ENCODE results near the gene LPP. TPM values are rescaled to one million over a fixed set of nuclear protein-coding genes. Genes with fewer than 3 reads are reported as not detected.

The LPP gene
- total RNA-seq, 1 donor from 2014 or later: 54.9 TPM

DNA sequence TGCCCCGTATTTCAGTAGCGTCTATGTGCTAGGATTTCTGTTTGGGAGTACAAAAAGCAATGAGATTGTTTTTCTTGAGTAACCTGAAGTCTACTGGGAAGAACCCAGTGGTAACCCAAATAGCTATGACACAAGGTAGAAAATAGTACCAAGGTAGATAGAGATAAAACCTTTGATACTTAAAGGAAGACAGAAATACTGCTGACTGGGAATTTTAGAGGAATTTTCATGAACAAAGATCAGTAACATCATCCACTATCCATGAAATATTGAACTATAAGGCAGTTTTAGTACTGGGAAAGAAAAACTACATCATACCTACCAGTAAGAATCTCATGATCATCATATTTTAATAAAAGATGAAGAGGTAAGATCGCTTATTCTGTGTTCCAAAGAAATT, 489.8 kb downstream of the LPP start:
- intact Hi-C loops (cut with micrococcal nuclease): no loop called here

DNA sequence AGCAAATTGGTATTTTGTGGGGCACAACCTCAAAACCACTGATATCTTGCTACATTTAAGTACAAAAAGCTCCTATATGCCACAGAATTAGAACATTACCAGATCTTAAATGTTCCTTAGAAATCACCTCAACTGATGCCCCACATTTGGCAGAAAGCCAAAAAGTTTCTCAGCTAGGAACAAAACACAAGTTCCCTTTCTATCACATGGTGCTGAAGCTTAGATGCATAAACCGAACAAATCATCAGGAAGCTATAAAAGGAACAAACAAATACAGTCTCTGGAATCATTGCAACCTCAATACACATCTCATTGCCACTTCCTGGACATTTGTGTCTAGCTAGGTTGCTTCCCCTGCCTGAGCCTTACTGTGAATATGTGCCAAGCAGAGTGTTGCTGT, 492.6 kb downstream of the LPP start:
- intact Hi-C loops (cut with micrococcal nuclease): no loop called here

DNA sequence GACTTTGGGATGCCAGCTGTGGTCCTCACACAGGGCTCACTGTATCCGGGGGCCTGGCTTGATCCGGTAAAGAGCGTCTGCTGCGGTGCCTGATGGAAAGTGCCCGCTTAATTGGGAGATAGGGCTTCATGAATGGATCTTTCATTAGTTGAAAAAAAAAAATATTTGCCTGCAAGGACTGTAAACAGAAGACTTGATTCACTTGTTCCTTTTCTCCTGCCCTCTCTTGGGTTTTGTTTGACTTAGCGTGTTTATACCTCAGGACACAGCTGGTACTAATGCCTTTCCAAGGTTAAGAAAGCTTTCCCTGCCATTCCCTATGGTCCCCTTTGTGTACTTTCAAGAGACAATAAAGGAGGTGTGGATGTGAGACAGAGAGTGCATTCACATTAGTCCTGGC, 493.3 kb downstream of the LPP start:
- intact Hi-C loops (cut with micrococcal nuclease): no loop called here

DNA sequence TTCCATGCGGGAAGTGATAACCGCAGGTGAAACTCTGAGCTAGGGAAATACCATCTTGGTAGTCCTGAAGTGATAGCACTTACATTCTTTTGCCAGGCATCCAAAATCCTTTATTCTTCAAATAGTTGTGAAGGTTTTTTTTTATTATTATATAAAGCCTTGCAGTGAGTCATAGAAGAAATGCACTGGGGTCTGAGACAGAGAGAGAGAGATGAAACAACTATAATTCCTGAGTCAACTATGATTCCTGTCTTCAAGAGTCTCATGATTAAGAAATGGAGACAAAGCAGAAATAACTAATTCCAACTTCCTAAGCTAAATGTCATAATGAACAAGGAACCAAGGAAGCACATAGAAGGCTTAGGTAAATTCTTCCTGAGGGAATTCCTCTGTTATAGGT, 495.6 kb downstream of the LPP start:
- intact Hi-C loops (cut with micrococcal nuclease): no loop called here

DNA sequence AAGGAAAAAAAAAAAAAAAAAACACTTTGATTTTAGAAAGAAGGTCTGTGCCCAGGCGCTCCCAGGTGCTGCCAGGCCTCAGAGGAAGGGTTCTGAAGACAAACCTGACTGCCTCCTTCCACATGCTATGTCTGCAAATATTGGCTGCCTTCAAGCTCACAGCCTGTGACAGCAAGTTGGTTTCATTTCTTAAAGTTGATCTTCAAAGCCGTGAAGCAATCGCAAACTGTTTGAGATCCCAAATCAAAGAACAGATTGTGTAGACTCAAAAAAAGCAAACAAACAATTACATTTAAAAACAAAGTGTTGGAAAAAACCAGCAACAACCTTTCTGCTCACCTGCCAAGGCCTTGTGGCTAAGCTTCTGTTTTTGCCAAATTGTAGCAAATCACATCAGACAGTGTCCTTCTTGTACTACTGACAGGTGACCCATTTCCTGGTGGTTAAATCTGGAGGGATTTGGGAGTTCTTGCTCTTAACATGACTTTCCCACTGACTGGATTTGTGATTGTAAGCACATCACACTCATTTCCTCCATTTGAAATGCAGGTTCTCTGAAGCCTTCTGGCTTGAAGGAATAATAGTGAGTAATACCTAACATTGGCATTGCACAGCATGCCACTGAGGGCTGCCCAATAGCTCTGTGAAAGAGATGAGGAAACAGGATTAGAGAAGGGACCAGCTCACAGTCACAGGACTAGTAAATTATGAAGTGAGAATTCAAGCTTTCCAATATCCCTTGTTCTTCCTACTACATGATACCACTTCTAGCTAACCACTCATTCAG, 502.4 kb downstream of the LPP start:
- intact Hi-C loops (cut with micrococcal nuclease): no loop called here

DNA sequence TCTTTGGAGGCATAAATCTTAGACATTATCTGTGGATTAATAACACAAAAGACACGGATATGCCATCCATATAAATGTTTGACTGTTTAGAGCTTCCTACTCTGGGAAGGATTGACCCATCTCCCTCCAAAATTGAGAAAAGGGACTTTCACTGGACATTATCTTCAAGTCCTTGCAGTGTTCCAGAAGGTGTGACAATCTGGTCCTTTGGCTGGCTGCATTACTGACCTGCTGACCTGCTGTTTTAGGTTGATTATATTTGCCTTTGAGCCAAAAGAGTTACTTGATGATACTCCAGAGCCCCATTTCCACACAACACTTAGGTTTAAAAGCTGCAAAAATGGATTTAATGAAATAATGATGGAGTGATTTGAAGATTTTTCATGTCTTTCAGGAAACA, 504.6 kb downstream of the LPP start:
- intact Hi-C loops (cut with micrococcal nuclease): no loop called here

DNA sequence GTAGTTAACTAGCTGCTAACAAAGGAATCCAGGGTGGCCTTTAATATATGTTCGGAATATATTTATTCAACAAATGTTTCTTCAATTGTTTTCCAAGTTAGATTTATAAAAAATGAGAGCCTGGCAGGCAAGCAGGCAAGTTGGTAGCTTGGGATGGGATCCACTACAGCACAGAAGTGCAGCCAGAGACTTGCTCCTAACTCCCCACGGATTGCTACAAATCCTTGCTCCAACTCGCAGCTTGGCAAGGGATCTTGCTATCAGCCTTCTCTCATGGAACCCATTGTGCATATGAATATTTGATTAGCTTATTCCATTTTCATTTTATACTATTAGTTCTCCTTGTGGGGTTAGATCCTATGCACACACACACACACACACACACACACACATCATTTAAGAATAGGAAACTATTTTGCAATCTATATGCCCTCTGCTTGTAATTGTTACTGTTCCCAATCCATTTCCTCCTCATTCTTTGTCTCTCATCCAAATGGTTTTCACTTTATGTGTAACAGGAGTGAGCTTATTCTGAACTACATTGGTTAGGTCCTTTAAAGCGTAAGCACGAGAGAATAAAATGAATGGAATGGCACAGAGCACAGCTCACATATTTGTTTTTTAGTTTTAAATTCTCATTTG, 505.6 kb downstream of the LPP start:
- intact Hi-C loops (cut with micrococcal nuclease): no loop called here

DNA sequence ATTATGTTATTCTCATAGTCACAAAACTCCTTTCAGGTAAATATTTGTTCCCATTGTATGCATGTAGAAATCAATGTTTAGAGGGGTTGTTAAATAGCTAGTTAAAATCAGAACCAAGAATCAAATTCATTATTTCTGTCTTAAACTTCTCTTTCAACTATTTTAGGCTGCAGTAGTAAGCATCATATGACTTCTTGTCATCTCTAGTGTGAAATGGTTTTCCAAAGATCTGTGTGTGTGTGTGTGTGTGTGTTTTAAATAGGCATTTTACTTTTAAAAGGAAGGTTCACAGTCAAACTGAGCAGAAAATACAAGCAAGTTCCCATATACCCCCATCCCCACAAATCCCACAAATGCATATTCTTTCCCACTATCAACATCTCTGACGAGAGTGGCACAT, 506.5 kb downstream of the LPP start:
- intact Hi-C loops (cut with micrococcal nuclease): no loop called here

DNA sequence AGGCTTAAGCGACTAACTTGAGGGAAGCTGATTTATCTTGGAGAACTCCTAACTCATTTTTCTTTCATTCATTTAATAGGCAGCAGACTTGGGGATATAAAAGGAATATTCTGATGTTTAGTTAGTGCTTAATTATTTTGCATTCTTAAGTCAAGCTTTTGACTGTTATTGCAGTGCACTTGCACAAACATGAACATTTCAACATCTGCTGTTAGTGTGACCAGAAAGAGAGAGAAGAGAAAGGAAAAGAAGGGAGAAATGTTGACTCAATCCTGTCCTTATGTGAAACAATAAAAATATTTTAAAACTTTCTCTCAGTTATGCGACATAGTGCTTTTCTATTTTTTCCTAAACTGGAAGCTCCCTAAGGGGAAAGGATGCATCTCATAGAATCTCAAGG, 507.8 kb downstream of the LPP start:
- intact Hi-C loops (cut with micrococcal nuclease): no loop called here

DNA sequence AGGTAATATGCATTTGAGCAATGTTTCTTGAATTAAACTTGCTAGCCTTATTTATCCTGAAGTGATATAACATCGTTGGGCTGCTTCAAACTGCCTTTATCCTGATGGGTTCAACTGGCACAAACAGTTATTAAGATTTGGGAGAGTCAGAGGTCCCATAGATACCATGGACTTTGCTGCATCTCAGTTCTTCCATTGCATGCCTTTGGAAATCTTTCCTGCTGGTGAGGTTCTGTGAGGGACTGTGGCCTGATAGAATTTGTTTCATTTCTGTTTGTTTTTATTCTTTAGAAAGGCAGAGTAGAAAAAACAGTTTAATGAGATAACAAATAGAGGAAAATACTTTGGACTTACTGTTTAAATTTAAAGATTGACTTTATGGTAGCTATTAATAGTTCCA, 508.3 kb downstream of the LPP start:
- intact Hi-C loops (cut with micrococcal nuclease): no loop called here

DNA sequence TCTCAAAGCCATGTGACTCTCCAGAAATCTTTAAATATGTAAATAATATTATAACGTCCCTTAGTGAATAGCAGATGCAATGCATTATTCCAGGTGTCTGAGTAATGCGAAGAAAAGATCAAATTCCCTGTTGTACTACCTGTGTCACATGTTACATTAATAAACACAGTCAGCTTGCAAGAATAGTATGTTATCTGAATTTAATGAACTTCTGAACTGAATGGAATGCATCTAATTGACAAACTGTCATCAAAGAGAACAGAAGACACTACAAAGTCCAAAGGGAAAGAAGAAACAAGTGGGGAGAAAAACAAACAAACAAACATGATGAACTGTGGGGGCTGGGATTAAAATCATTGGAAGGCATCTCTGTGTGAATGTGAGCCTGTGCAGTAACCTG, 508.8 kb downstream of the LPP start:
- intact Hi-C loops (cut with micrococcal nuclease): no loop called here

DNA sequence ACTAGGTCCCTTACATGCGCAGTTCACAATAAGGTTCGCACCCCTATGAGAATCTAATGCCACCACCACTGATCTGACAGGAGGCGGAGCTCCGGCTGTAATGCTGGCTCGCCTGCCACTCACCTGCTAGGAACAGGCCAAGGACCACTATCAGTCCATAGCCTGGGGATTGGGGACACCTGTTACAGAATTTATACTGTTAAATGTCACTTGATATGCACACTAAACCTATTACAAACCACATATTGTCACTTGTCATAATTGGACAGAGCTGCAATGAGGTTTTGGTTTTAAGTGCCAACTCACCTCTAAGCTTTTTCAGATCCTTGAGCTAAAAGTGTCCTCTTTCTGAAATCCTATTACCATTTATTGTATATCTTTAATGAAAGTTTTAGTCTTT, 509.9 kb downstream of the LPP start:
- intact Hi-C loops (cut with micrococcal nuclease): loop anchor here (1.0 kb wide), 1 partner anchor 922 kb away; no protein-coding TSS in a partner anchor

DNA sequence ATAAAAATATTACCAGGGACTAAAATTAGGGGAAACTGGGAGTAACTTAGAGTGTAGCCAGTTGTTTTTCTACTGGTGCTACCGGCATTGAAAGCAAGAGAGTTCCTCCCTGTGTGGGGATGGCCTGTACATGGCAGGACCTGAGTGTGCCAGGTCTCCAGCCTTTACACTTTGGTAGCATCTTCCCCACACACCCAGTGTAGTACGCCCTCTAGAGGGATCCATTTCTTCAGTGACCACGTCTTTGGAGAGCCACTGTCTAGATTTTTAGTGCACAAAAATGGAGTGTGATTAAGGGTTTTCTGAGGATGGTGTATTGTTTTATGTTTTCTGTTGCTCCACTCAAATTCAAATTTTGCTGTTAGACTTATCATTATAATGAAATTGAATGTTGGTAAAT, 510.8 kb downstream of the LPP start:
- intact Hi-C loops (cut with micrococcal nuclease): loop anchor here (1.0 kb wide), 2 partner anchors 922 to 925 kb away; no protein-coding TSS in a partner anchor

DNA sequence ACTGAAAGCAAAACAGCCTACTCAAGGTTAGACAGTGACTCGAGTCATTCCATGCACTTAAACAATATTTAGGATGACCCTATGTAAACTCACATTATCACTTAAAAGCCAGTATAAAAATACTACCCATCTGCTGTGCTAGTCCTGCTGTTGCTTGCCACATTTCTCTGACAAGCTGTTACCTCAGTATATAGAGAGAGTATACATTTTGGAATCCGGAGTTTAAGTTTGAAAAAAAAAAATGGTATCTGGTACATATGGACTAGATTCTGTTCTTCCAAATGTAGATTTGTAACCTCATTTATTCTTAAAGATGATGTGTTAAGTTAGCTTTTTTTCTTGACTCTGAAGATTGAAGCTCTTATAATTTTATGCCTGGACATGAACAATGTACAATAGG, 514.0 kb downstream of the LPP start:
- intact Hi-C loops (cut with micrococcal nuclease): no loop called here

DNA sequence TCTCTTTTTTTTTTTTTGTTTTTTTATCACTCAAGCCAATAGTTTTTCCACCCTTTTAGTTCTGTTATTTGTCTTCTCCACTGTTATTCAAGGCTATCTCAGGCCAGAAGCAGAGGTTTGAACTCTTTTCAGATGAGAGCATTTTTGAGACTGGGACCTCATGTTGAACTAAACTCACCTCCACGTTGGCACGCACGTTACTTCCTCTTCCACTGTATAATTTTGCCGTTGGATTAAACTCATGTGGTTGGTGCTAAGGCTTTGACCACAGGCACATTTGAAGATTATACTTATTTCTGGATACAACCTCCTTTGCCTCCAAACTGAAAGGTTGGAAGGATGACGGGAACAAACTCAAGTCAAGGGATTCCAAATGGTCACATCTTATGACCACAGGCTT, 516.5 kb downstream of the LPP start:
- intact Hi-C loops (cut with micrococcal nuclease): no loop called here

DNA sequence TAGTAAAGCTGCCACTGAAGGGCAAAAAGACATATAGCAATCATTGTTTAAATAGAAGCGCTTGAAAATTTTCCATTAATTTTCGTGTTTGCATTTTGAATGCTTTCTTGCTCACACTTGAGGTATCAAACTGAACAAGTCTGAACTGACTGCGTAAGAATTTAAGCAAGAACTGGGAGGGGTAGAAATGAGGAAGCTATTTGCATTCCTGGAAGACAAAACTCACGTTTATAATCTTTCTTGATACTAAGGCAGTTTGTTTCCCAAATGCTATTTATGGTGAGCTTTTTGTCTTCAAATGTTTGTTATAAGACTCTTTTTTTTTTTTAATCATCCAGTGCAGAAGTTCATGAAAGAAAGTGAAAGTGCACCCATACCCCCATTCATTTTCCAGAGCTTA, 518.0 kb downstream of the LPP start:
- intact Hi-C loops (cut with micrococcal nuclease): no loop called here

DNA sequence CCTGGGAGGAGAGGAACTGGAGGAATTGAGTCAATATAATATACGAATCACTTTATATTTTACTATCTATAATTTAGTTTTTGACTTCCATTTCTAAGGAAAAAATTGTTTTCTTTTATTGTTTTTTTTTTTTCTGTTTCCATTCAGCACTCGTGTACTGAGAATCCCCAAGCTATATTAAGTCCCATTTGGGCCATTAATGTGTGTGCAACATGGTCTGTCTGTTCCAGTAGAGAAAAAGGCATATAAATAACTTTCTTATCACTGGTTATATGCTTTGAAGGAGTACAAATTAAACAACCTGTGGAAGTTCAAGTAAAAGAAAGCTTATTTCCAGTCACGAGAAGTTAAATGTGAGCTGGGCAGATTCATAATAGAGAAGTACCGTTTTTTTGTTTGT, 518.9 kb downstream of the LPP start:
- intact Hi-C loops (cut with micrococcal nuclease): no loop called here

DNA sequence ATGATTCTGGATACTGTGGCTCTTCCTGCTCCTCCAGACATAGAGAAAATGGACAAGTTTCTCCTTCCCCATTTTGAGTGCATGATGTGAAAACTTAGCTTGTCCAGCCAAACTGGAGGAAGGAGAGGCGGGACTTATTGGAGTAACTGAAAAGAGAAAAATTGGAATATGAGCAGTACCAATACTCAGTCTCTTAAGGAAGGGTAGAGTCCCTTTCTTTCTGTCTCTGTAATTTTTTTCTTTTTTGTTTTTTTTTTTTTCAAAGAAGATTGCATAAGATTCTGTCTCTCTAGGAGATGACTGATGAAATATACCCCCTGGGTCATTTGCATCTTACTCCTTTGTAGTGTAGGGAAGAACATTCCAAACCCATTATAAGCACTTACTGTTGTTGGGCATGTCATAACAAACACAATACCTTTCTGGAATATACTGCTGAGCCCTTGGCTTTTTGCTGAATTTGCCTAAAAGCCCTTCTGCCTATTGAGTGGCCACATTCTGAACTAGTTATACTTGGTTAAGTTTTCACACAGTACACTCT, 519.8 kb downstream of the LPP start:
- intact Hi-C loops (cut with micrococcal nuclease): no loop called here

DNA sequence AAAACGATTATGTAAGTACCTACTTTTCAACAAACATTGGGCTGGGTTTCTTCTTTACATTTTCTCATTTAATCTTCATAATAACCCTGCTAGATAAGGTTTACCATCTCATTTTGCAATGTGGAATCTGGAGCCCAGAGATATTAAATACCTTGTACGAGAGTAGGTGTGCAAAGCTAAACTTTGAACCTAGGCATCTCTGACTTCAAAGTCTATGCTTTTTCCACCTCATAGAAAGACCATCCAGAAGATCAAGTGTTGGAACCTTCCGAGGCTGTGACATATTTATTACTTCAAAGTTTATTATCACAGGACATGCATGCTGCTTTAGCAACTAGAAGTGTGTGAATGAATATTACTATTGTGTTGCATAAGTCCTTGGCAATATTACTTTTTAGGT, 520.6 kb downstream of the LPP start:
- intact Hi-C loops (cut with micrococcal nuclease): no loop called here

DNA sequence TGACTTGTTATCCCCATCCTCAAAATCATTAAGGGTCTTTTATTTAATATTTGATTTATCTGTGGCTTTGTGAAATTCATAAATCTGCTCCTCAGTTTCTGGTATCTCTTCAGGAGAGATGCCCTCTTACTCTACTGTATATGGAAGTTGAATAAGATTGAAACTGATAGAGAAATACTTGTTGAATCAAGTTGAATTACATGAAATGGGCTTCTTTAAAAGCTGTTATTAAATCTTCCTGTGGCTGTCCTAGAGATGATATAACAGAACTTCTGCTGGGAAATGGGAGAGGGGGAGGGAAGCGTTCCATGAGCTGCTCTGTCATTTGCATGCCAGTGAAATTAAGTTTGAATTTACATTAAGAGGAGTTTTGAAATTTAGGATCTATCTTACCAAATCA, 523.4 kb downstream of the LPP start:
- intact Hi-C loops (cut with micrococcal nuclease): no loop called here

DNA sequence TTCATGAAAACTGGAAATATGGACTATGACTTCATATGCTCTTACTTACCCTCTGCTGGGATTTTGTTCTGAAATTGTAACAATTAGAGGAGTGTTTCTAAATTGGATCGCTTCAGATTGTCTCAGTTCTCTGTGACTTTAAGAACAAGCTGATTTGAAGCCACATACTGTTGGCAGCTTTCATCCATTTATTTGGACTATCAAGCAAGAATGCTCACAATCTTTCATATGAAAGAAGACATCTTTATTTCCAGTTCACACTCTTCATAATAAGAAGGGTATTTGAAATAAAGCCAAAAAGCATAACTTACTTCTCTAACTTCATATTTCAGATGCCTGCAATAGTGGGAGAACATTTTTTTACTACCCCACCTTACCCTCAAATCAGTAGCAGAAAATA, 526.2 kb downstream of the LPP start:
- intact Hi-C loops (cut with micrococcal nuclease): no loop called here

DNA sequence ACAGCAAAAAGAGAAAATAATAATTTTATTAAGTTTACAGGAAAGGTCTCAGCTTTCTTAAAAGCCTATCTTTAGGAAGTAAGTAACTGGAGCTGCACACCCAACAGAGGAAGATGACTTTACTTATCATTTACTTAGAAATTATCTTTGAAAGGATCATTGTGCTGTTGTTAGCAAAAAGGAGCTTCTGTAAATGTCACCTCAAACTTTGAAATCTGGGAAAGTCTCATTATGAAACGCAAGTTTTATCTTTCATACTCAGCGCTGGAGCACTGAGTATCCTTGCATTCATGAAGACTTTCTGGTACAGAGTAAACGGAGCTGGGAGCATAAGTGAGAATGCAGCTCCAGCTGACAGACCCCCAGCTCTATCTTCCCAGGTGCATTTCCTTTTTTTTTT, 526.6 kb downstream of the LPP start:
- intact Hi-C loops (cut with micrococcal nuclease): no loop called here

DNA sequence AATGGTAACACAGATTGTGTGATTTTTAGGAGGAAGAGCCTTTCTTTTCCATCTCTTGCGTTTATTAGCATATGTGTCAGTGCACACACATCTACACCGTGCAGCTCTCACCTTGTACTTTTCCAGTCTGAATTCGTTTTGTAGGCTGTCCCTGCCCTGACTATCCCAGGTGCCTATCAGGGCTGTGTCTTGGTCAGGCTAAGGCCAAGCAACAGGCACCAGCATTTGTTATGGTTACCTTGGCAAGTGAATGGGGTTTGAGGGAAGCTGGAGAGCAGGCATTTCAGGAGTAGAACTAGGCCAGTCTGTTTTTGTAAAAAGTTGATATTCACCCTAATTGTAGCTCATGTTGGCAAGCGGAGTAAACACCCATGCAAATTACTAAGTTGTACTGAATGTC, 528.4 kb downstream of the LPP start:
- intact Hi-C loops (cut with micrococcal nuclease): no loop called here
